GF-D8 (cell line): ENCODE results near the gene FANK1.
A peak's percentile ranks its signal among the peaks of the same experiment; 100 is the strongest.
"Not testable (repeated sequence)": the region's sequence is repeated elsewhere in the genome, so short reads cannot be mapped to it uniquely, and the experiment has no call there.

ENCODE experiments used
- DNase-seq: peaks from one replicate; lab custom pipeline; 2025; lab: John Stamatoyannopoulos, UW

FANK1 gene

GRCh38 chr10:125928928-125929585 lies 32.7 kb downstream of the FANK1 start:
- no peak for DNase-seq

- no peak for DNase-seq
Observed at GRCh38 chr10:125929618-125930017, 33.3 kb downstream of the FANK1 start.

GRCh38 chr10:125933693-125934092 lies 37.3 kb downstream of the FANK1 start:
- DNase-seq: no peak

- no peak for DNase-seq
Observed at GRCh38 chr10:125936331-125936730, 40.0 kb downstream of the FANK1 start.

- no peak for DNase-seq
Observed at GRCh38 chr10:125940515-125940914, 44.2 kb downstream of the FANK1 start.

GRCh38 chr10:125951290-125951689 lies 54.9 kb downstream of the FANK1 start:
- no peak for DNase-seq

- DNase-seq: no peak
Observed at GRCh38 chr10:125953778-125954385, 57.5 kb downstream of the FANK1 start.

- no peak for DNase-seq
Observed at GRCh38 chr10:125955766-125956165, 59.4 kb downstream of the FANK1 start.

GRCh38 chr10:125961743-125962142 lies 65.4 kb downstream of the FANK1 start:
- DNase-seq: no peak

- no peak for DNase-seq
Observed at GRCh38 chr10:125962200-125962599, 65.8 kb downstream of the FANK1 start.

GRCh38 chr10:125964558-125964957 lies 68.2 kb downstream of the FANK1 start:
- no peak for DNase-seq

GRCh38 chr10:125967533-125967932 lies 71.2 kb downstream of the FANK1 start:
- no peak for DNase-seq

- DNase-seq: not testable (repeated sequence)
Observed at GRCh38 chr10:125970077-125970630, 73.8 kb downstream of the FANK1 start.

GRCh38 chr10:125976960-125977605 lies 80.7 kb downstream of the FANK1 start:
- no peak for DNase-seq

- DNase-seq: no peak
Observed at GRCh38 chr10:125979976-125980375, 83.6 kb downstream of the FANK1 start.

- no peak for DNase-seq
Observed at GRCh38 chr10:125980521-125981035, 84.2 kb downstream of the FANK1 start.

- DNase-seq: peak; percentile 46
Observed at GRCh38 chr10:125982260-125982948, 86.0 kb downstream of the FANK1 start.

- DNase-seq: no peak
Observed at GRCh38 chr10:125983161-125983560, 86.8 kb downstream of the FANK1 start.

GRCh38 chr10:125983656-125984055 lies 87.3 kb downstream of the FANK1 start:
- DNase-seq: no peak

GRCh38 chr10:125984346-125984745 lies 88.0 kb downstream of the FANK1 start:
- no peak for DNase-seq

GRCh38 chr10:125984865-125985495 lies 88.6 kb downstream of the FANK1 start:
- DNase-seq: no peak
